ENCODE measurements around the gene ZNF207. TPM values are rescaled to one million over a fixed set of nuclear protein-coding genes. Genes with fewer than 3 reads are reported as not detected.

The ZNF207 gene
- total RNA-seq, 4 donors from 2014 or later = 84.4 to 146 (median 99.0) TPM

DNA sequence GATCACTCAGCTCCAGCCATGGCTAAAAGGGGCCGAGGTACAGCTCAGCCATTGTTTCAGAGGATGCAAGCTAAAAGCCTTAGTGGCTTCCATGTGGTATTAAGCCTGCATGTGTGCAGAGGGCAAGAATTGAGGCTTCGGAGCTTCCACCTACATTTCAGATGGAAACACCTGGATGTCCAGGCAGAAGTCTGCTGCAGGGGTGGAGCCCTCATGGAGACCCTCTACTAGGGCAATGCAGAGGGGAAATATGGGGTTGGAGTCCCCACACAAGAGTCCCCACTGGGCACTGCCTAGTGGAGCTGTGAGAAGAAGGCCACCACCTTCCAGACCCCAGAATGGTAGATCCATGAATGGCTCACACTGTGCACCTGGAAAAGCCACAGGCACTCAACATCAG lies 79.6 kb downstream of the ZNF207 start:
- no peak overlapping the region for H3K27ac ChIP-seq
- 83 to 100% methylated on average over 1 to 2 of the region's 2 CpGs for WGBS, 2 donors (ENCODE audit: low coverage in 1 of 2)
- no peak overlapping the region for H3K4me3 ChIP-seq
- no peaks in the 10 kb centered on the region for H3K27me3 ChIP-seq
- no peak for ATAC-seq
- H3K36me3 ChIP-seq = peaks cover 0 to 14% of the 10 kb centered on the region in 2 donors
- TF ChIP-seq EP300 (IDR thresholded peaks at IDR 0.05) = no peak
- no peak for TF ChIP-seq POLR2A (IDR thresholded peaks at IDR 0.05)
- no peak for TF ChIP-seq CTCF (IDR thresholded peaks at IDR 0.05)
- TF ChIP-seq POLR2AphosphoS5 (IDR thresholded peaks at IDR 0.05) = no peak
- H3K9me3 ChIP-seq = no peaks in the 10 kb centered on the region
- no peaks in the 10 kb centered on the region for H3K4me1 ChIP-seq

Small RNA genes within 50 kb of the gene (small RNA-seq; reads per million reads assigned to genes)
- 0 reads per million in 4 donors for gene AC005899.6

Other genes starting within 250 kb of the ZNF207 start
- gene RHOT1, start 207.7 kb upstream of the ZNF207 start, total RNA-seq = 10 to 100 TPM; 34.4 to 58.3 (median 46.0) TPM
- gene RHBDL3, start 84.3 kb upstream of the ZNF207 start, total RNA-seq = 1 to 10 TPM in 3 of 4 donors, under 1 TPM in 1; 0.52 to 2.2 (median 1.5) TPM
- 10 to 100 TPM in 3 of 4 donors, 1 to 10 TPM in 1; 9.2 to 16.7 (median 13.2) TPM for gene C17orf75, start 8.0 kb upstream of the ZNF207 start, total RNA-seq
- 10 to 100 TPM; 41.7 to 68.7 (median 64.9) TPM for gene PSMD11, start 94.4 kb downstream of the ZNF207 start, total RNA-seq
- 1 to 10 TPM in 2 of 4 donors, under 1 TPM in 1, not detected in 1; 0.54 to 1.5 (median 1.0) TPM for gene CDK5R1, start 136.8 kb downstream of the ZNF207 start, total RNA-seq

Measured in gastroesophageal sphincter (tissue), 4 donors.